NCI-H2029 (cell line): ENCODE data around the gene ROR2.

Experiments
- DNase-seq: peaks from one replicate; lab custom pipeline; 2025; lab: John Stamatoyannopoulos, UW

ROR2 gene

GRCh38 chr9:91900797-91901177 lies 49.2 kb downstream of the ROR2 start:
- DNase-seq: no peak

- DNase-seq: peak; percentile 82
These were observed 49.8 kb downstream of the ROR2 start for GRCh38 chr9:91900055-91900796.

- no peak for DNase-seq
These were observed 50.4 kb downstream of the ROR2 start for GRCh38 chr9:91899594-91899993.

GRCh38 chr9:91899219-91899563 lies 50.8 kb downstream of the ROR2 start:
- no peak for DNase-seq

- DNase-seq: peak; percentile 21
These were observed 51.4 kb downstream of the ROR2 start for GRCh38 chr9:91898451-91899218.

GRCh38 chr9:91897201-91897600 lies 52.8 kb downstream of the ROR2 start:
- DNase-seq: no peak

- DNase-seq: no peak
These were observed 53.4 kb downstream of the ROR2 start for GRCh38 chr9:91896513-91897121.

GRCh38 chr9:91896097-91896496 lies 53.9 kb downstream of the ROR2 start:
- DNase-seq: no peak

GRCh38 chr9:91894536-91894935 lies 55.5 kb downstream of the ROR2 start:
- no peak for DNase-seq

- no peak for DNase-seq
These were observed 56.0 kb downstream of the ROR2 start for GRCh38 chr9:91894023-91894422.

- no peak for DNase-seq
These were observed 58.1 kb downstream of the ROR2 start for GRCh38 chr9:91891915-91892314.

- DNase-seq: no peak
These were observed 59.4 kb downstream of the ROR2 start for GRCh38 chr9:91890662-91891061.

GRCh38 chr9:91889161-91889911 lies 60.7 kb downstream of the ROR2 start:
- no peak for DNase-seq

GRCh38 chr9:91886414-91887076 lies 63.5 kb downstream of the ROR2 start:
- no peak for DNase-seq

- no peak for DNase-seq
These were observed 64.1 kb downstream of the ROR2 start for GRCh38 chr9:91885746-91886413.

- DNase-seq: no peak
These were observed 65.0 kb downstream of the ROR2 start for GRCh38 chr9:91884696-91885687.

GRCh38 chr9:91884153-91884552 lies 65.9 kb downstream of the ROR2 start:
- DNase-seq: no peak

GRCh38 chr9:91883503-91883902 lies 66.5 kb downstream of the ROR2 start:
- DNase-seq: no peak

GRCh38 chr9:91882627-91883026 lies 67.4 kb downstream of the ROR2 start:
- DNase-seq: no peak

- no peak for DNase-seq
These were observed 69.6 kb downstream of the ROR2 start for GRCh38 chr9:91880378-91880972.
